ENCODE measurements around the gene CDH4. TPM values are rescaled to one million over a fixed set of nuclear protein-coding genes. Genes with fewer than 3 reads are reported as not detected.

The CDH4 gene
- total and polyA plus RNA-seq, 8 donors, result under 0.01 to 2.2 (median 0.11) TPM; not detected in 2

GRCh38 chr20:61623451-61623850 is 371.4 kb downstream of the CDH4 start:
- Histone ChIP-seq H3K27ac (no peak overlapping the region), H3K4me1 (peaks cover 0 to under 1% (median 0%) of the 10 kb centered on the region in 4 donors), H3K27me3 (peaks cover 0 to 69% (median 0%) of the 10 kb centered on the region in 3 donors), H3K9me3 (peaks cover 0 to 3% (median under 1%) of the 10 kb centered on the region in 4 donors), H3K36me3 (no peaks in the 10 kb centered on the region), H3K4me3 (no peak overlapping the region)
- DNase-seq, result no peak
- WGBS, 5 donors, result 76 to 85% (median 83%) methylated on average over 11 of the region's 11 CpGs
- intact Hi-C loops (cut with DNase I; ENCODE audit: low total_unique reads), result no loop called here
- TF ChIP-seq CTCF (IDR thresholded peaks at IDR 0.05) (no peak), POLR2AphosphoS5 (IDR thresholded peaks at IDR 0.05) (no peak), EP300 (IDR thresholded peaks at IDR 0.05) (no peak), POLR2A (IDR thresholded peaks at IDR 0.05) (no peak)

- 75 to 82% (median 78%) methylated on average over 8 of the region's 8 CpGs for WGBS, 5 donors
- intact Hi-C loops (cut with DNase I; ENCODE audit: low total_unique reads), result no loop called here
Measured at GRCh38 chr20:61625246-61625645, 373.2 kb downstream of the CDH4 start.

GRCh38 chr20:61626412-61626811 is 374.4 kb downstream of the CDH4 start:
- intact Hi-C loops (cut with DNase I; ENCODE audit: low total_unique reads), result no loop called here
- 67 to 78% (median 73%) methylated on average over 9 to 12 of the region's 12 CpGs for WGBS, 5 donors
- peaks cover 0 to 87% (median 0%) of the 10 kb centered on the region in 3 donors for H3K27me3 ChIP-seq
- H3K9me3 ChIP-seq, result no peaks in the 10 kb centered on the region
- no peak for TF ChIP-seq POLR2A (IDR thresholded peaks at IDR 0.05)
- no peak for TF ChIP-seq CTCF (IDR thresholded peaks at IDR 0.05)
- no peak for TF ChIP-seq POLR2AphosphoS5 (IDR thresholded peaks at IDR 0.05)
- TF ChIP-seq EP300 (IDR thresholded peaks at IDR 0.05), result no peak
- H3K36me3 ChIP-seq, result no peaks in the 10 kb centered on the region
- H3K4me1 ChIP-seq, result peaks cover 0 to 9% (median 0%) of the 10 kb centered on the region in 4 donors
- H3K27ac ChIP-seq, result no peak overlapping the region
- H3K4me3 ChIP-seq, result no peak overlapping the region
- DNase-seq, result no peak

More at GRCh38 chr20:61625246-61625645, 373.2 kb downstream of the CDH4 start:
- no peak for TF ChIP-seq POLR2A (IDR thresholded peaks at IDR 0.05)
- no peak for TF ChIP-seq CTCF (IDR thresholded peaks at IDR 0.05)
- no peak for TF ChIP-seq POLR2AphosphoS5 (IDR thresholded peaks at IDR 0.05)
- no peak for TF ChIP-seq EP300 (IDR thresholded peaks at IDR 0.05)
- Histone ChIP-seq H3K27ac (no peak overlapping the region), H3K27me3 (peaks cover 0 to 79% (median 0%) of the 10 kb centered on the region in 3 donors), H3K36me3 (no peaks in the 10 kb centered on the region), H3K4me1 (peaks cover 0 to 9% (median 0%) of the 10 kb centered on the region in 4 donors), H3K9me3 (no peaks in the 10 kb centered on the region), H3K4me3 (no peak overlapping the region)
- DNase-seq, result no peak

- no peak for TF ChIP-seq EP300 (IDR thresholded peaks at IDR 0.05)
- no peak for TF ChIP-seq CTCF (IDR thresholded peaks at IDR 0.05)
- no peak for TF ChIP-seq POLR2AphosphoS5 (IDR thresholded peaks at IDR 0.05)
- TF ChIP-seq POLR2A (IDR thresholded peaks at IDR 0.05), result no peak
- H3K27ac ChIP-seq, result no peak overlapping the region
- intact Hi-C loops (cut with DNase I; ENCODE audit: low total_unique reads), result no loop called here
- WGBS, 5 donors, result 71 to 82% (median 77%) methylated on average over 22 to 27 of the region's 27 CpGs
- H3K4me1 ChIP-seq, result peaks cover 0 to 9% (median 0%) of the 10 kb centered on the region in 4 donors
- H3K36me3 ChIP-seq, result no peaks in the 10 kb centered on the region
- DNase-seq, result no peak
- H3K27me3 ChIP-seq, result peaks cover 0 to 81% (median 0%) of the 10 kb centered on the region in 3 donors
- H3K9me3 ChIP-seq, result no peaks in the 10 kb centered on the region
- no peak overlapping the region for H3K4me3 ChIP-seq
Measured at GRCh38 chr20:61627791-61628415, 375.8 kb downstream of the CDH4 start.
